HG02623 (cell line): ENCODE data around the gene DIP2C.

Experiments used
- ATAC-seq: cut with Tn5 transposase; IDR thresholded peaks from one replicate; pipeline ENCODE4 v1.9.1; 2021; ENCODE audit warnings: moderate library complexity; ENCODE audit not compliant: unreplicated experiment

The DIP2C gene

DNA sequence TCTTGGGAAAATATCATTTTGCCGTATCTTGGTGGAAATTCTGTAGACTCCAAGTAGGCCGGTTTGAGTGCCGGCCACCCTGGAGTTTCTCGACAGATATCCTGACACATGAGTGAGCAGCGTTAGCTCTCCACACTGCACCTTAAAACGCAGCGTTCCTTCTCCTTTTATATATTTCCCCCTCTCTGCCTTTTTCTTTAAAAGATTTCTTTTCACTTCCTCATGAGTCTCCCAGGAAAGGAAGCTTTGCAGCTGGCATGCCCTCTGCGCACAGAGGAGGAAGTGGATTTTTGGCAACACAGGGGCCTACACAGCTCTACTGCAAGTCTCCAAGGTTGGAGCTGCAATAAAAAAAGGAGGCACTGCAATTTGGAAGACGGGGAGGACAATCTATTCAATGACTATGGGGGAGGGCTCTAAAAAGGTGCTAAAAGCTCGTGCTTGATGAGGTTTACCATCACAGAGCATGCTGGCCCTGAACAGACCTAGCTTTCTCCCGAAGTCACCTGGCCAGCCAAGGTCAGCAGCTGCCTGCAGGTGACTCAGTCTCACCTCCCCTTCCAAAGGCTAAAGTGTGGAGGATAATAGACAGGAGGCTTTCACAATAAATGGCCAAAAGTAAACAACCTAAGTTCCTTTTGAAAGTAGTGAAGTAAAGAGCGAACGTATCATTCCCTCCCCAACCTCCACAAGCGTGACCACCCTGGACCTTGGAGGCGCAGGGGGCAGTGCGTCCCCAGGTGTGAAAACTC, 301.4 kb downstream of the DIP2C start:
- ATAC-seq: no peak

- no peak for ATAC-seq
Measured at GRCh38 chr10:387593-387891, 301.9 kb downstream of the DIP2C start.

- ATAC-seq: no peak
Measured at GRCh38 chr10:386771-387592, 302.5 kb downstream of the DIP2C start.

DNA sequence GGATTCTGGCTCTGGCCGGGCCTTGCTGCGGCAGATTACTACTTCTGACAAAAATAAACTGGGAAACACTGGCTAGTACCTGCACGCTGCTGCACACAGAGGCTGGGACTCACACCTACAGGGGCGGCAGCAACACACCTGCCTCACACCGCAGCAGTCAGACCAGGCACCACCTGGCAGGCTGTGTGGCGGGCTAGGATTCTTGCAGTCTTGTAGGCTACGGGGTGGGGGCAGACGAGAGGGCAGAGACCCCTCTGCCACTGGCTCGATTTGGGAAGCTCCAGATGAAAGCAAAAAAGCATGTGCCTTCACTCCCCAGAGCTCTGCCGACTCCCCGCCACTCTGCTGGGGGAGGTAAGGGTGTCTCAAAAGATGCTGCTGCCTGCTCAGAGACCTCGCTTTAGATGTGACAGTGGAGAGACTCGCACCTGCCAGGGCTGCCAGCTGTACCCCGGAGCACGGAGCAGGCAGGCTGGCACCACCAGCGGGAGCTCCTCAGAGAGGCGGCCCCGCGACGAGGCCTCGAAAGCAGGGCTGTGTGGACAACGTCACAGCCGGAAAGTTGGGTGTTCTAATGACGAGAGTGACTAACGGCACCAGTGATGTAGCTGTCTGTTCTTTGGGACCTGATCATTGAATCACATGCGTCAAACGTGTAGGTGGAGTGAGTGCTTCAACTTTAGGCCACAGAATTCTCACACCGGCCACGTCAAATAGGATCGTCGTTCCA, 303.7 kb downstream of the DIP2C start:
- ATAC-seq: no peak

- no peak for ATAC-seq
Measured at GRCh38 chr10:384538-385305, 304.7 kb downstream of the DIP2C start.

DNA sequence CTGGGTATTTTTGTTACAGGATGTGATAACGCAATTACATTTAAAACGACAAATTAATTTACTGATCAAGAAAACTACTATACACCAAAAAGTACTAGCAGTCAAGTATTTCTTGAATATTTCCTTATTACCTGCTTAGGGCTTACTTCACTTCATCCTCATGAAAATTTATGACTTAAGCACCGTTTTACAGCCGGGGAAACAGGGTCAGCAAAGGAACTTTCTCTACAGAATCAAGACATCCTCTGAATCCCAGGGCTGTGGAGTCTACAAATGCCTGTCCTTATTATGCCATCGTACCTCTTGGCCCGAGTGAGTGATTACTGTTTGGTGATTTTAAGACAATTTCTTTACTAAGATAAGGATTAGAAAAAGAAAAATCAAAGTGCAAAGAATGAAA, 305.9 kb downstream of the DIP2C start:
- ATAC-seq: no peak

- ATAC-seq: no peak
Measured at GRCh38 chr10:381805-382204, 307.7 kb downstream of the DIP2C start.

DNA sequence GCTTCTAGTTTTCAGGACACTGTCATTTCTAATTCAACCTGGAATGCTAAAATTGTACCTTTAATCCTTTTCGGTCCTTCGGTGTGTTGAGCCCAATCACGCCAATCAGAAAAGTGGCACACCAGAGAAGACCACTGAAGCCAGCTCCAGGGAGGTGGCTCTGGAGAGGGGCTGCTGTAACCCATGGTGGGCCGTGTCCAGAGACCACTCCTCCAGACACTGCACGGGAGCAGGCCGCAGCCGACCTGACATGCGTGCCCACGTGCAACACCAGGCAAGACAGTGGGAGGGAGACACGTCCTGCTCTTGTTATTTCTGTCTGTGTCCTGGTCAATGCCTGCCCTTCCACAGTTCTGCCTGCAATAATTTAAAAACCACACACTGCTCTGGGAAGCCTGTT, 308.1 kb downstream of the DIP2C start:
- no peak for ATAC-seq

DNA sequence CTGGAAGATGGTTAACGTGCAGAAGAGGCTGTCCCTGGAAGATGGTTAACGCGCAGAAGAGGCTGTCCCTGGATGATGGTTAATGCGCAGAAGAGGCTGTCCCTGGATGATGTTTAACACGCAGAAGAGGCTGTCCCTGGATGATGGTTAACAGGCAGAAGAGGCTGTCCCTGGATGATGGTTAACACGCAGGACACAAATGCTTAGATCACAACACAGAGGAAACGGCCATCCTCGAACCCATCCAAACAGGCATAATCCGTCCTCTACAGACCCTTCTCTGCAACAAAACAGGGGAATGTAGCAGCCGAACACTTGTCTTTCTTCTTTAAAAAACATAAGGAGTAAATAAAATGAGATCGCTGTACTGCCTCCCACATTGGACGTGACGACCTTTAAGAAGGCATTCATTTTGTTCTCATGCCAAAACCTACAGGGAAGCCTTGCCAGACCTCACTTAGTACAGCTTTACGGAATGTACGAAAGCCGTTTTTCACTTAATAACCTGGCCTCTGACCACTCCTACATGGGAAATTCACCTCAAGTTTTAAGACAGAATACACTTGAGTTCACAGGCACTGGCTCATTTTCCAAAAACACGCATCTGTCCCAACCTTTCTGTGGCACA, 309.0 kb downstream of the DIP2C start:
- ATAC-seq: no peak

GRCh38 chr10:378930-379704, 310.4 kb downstream of the DIP2C start:
- ATAC-seq: no peak

- no peak for ATAC-seq
Measured at GRCh38 chr10:378230-378929, 311.1 kb downstream of the DIP2C start.

DNA sequence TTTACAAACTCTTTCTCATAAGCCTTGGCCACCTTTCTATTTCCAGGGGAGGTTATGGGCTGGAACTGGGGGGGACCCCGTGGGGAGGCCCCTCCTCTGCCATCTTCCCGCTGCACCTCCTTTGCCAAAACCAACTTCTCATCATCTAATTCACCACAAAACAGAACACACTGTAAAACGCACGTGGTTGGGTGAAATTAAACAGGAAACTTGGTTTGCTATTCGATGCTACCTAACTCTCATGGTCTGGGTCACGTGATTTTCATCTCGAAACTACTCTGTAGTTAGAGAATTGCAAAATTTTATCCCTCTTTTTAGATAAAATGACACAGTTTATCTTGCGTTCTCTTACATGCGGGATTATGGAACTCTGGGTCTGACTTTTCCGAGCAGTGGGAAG, 312.2 kb downstream of the DIP2C start:
- ATAC-seq: no peak

GRCh38 chr10:375815-376505, 313.5 kb downstream of the DIP2C start:
- ATAC-seq: no peak

DNA sequence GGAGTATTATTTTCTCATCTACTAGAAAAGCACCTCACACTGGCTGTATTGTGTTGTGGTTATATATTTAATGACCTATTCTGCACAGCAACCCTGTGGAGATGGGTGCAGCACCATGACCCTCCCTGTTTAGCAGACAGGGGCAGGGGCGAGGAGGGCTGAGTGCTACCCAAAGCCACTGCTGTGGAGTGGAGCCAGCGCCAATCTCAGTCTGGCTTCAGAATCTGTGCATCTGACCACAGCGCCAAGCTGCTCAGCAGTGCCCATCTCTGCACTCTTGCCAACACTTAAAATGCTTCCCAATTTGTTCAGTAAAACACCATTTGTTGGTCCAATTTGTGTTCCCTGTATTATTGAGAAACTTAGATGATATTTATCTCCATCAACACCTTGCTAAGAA, 315.1 kb downstream of the DIP2C start:
- ATAC-seq: no peak

- no peak for ATAC-seq
Measured at GRCh38 chr10:373526-374309, 315.8 kb downstream of the DIP2C start.

- no peak for ATAC-seq
Measured at GRCh38 chr10:373015-373414, 316.5 kb downstream of the DIP2C start.

DNA sequence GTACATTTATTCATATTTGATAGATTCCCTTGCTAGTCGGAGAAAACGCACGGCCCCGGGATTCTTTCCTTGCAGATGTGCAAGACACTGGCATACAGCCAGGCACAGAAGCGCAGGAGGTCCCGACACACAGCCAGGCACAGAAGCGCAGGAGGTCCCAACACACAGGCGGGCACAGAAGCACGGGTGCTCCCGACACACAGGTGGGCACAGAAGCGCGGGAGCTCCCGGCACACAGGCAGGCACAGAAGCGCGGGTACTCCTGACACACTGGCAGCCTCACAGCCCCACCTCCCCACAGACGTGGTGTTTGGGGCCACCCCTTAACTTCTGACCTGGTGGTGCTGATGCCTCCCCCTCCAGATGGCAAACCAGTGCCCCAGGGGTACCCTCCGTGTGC, 316.9 kb downstream of the DIP2C start:
- ATAC-seq: no peak

GRCh38 chr10:371515-371914, 318.0 kb downstream of the DIP2C start:
- no peak for ATAC-seq
